T-helper 2 cell (primary cell): ENCODE results near the gene AAK1.
"Not testable (repeated sequence)": the region's sequence is repeated elsewhere in the genome, so short reads cannot be mapped to it uniquely, and the experiment has no call there.

Experiments
- DNase-seq, 5 experiments: peaks; one replicate each; pipeline versions ENCODE4 v3.0.0 to v3.0.0-alpha.2; 2012 to 2022

AAK1 gene

GRCh38 chr2:69437751-69438154, 205.8 kb downstream of the AAK1 start:
- DNase-seq: no peak

GRCh38 chr2:69436938-69437750, 206.4 kb downstream of the AAK1 start, which contains the start of gene NFU1:
Gene NFU1 (minus strand): TSS chr2:69437435. CDS start chr2:69437422, 13 bp downstream.
- peak; percentile 59 to 94 (median 83) for DNase-seq

GRCh38 chr2:69436596-69436937, 207.0 kb downstream of the AAK1 start:
- peak in 1 of 5 experiments; percentile 56 for DNase-seq

GRCh38 chr2:69434753-69435152, 208.8 kb downstream of the AAK1 start:
- DNase-seq: no peak

GRCh38 chr2:69429491-69430183, 213.9 kb downstream of the AAK1 start:
- no peak for DNase-seq

DNA sequence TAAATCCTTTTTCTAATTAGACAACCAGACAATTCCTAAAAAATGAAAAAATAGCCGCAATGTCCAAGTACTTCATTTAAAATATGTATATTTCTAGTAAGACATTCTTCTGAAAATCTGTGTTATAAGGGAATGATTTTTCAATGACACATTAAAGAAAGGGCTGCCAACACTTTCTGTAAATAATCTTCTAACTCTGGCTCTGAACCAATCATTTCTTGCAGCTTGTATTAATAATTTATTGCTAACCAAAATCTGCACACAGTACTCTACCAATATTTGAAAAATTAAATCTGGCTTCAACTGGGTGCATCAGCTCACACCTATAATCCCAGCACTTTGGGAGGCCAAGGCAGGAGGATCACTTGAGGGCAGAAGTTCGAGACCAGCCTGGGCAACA, 214.6 kb downstream of the AAK1 start:
- no peak for DNase-seq

DNA sequence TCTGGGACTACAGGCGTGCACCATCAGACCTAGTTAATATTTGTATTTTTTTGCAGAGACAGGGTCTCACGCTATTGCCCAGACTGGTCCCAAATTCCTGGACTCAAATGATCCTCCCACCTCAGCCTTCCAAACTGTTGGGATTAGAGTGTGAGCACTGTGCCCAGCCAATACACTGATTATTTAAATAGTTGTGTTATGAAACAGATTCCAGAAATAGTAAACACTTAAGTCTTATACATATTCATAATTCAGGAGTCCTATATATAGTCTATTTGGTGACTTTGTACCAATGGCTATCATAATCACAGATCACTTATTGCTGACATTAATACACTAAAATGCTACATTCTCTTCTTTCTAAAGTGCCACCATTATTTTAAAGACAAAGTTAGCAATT, 219.1 kb downstream of the AAK1 start:
- no peak for DNase-seq

DNA sequence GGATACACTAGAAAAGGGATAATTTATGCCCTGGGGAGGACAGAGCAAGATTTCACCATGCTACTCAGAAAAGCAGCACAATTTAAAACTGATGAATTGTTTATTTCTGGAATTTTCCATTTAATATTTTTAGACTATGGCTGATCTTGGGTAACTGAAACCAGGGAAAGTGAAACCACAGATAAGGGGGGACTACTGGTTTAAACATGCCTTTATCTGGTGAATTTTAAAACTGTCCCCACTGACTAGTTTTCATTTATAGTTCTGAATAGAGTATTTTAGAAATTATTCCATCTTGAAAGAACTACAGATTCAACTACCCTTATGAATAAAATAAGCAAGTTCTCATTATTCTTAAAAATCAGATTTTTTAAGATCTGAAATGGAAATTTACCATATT, 221.3 kb downstream of the AAK1 start:
- no peak for DNase-seq

DNA sequence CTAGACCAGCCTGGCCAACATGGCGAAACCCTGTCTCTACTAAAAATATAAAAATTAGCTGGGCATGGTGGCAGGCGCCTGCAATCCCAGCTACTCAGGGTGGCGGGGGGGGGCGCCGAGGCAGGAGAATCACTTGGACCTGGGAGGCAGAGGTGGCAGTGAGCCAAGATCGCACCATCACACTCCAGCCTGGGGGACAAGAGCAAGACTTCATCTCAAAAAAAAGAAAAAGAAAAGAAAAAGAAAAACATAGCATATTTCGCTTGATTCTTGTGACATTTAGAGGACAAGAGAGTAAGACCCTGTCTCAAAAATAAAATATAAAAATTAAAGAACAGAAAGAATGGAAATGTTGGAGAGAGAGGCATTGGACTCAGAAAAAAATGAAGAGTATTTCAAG, 224.4 kb downstream of the AAK1 start:
- DNase-seq: not testable (repeated sequence)

DNA sequence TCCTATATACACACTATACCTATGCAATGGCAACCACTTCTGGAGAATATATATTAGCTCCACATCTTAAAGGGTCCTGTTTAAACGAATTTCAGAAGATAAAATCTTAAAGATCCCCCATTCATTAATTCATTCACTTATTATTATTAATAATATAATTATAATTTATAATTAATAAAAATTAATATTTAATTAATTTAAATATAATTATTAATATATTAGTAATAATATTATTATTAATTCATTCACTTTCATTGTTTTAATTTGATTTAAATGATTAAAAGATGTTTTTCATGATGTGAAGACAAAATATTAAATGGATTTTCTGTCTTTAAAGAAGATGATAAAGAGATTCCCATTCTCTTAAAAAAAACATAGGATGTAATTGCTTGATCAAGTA, 227.4 kb downstream of the AAK1 start:
- no peak for DNase-seq
